K562 (cell line): Measurements from ENCODE around the gene TASP1.

Experiments
- ATF1 ChIP-seq, 2 experiments: fragments of 450-650 bp in 1 of 2; IDR thresholded peaks; 2 replicates each; pipeline ENCODE4 v1.6.1; 2016; ENCODE audit warnings: missing compliant biosample characterization in 1 of 2, missing genetic modification characterization in 1 of 2
- BRCA1 ChIP-seq, 2 experiments: fragments of 450-650 bp in 1 of 2; sonication (generic) in 1 of 2; formaldehyde crosslinking in 1 of 2; IDR thresholded peaks; 2 replicates each; pipeline versions ENCODE4 v1.5.0 to v1.6.1; 2017 to 2020; ENCODE audit warnings: mild to moderate bottlenecking in 1 of 2, missing genetic modification reagents in 1 of 2
- CREB1 ChIP-seq, 2 experiments: sonication (generic) in 1 of 2; formaldehyde crosslinking in 1 of 2; IDR thresholded peaks; 2 replicates each; pipeline versions ENCODE4 v1.6.1 to v1.8.0; 2012 to 2022; ENCODE audit warnings: inconsistent platforms in 1 of 2, mild to moderate bottlenecking in 1 of 2, missing genetic modification reagents in 1 of 2, moderate library complexity in 1 of 2
- CTCF ChIP-seq, 3 experiments: IDR thresholded peaks in 2 of 3; conservative IDR thresholded peaks in 1 of 3; 2 replicates each; pipeline ENCODE4 v1.5.1; 2011 to 2012; ENCODE audit warnings: low read length in 3 of 3, mild to moderate bottlenecking in 3 of 3, control low read depth in 2 of 3, improper control_type of control experiment in 1 of 3, inconsistent platforms in 1 of 3, low read depth in 1 of 3, mixed read lengths in 1 of 3, moderate library complexity in 1 of 3; ENCODE audit not compliant: insufficient read depth in 2 of 3
- EP300 ChIP-seq: IDR thresholded peaks from 2 replicates; pipeline ENCODE4 v1.6.1; 2012; ENCODE audit warnings: low read length, improper control_type of control experiment
- FOS ChIP-seq: IDR thresholded peaks from 3 replicates; pipeline ENCODE4 v1.6.1; 2011; ENCODE audit not compliant: insufficient read length; ENCODE audit errors: extremely low read depth
- HMG20B ChIP-seq: fragments of 250-450 bp; sonication (Bioruptor Pico); IDR thresholded peaks from 2 replicates; pipeline ENCODE4 v1.5.0; 2021; ENCODE audit warnings: mild to moderate bottlenecking
- IRF2 ChIP-seq: sonication (generic); formaldehyde crosslinking; IDR thresholded peaks from 2 replicates; pipeline ENCODE4 v1.8.1; 2022; ENCODE audit warnings: mild to moderate bottlenecking, missing genetic modification reagents
- MTA3 ChIP-seq: fragments of 450-650 bp; formaldehyde crosslinking; IDR thresholded peaks from 2 replicates; pipeline ENCODE4 v1.6.1; 2017; ENCODE audit warnings: mild to moderate bottlenecking, borderline replicate concordance
- RERE ChIP-seq: sonication (generic); formaldehyde crosslinking; IDR thresholded peaks from 2 replicates; pipeline ENCODE4 v1.8.0; 2023; ENCODE audit warnings: missing genetic modification reagents, mild to moderate bottlenecking, borderline replicate concordance
- TOE1 ChIP-seq, 2 experiments: fragments of 450-650 bp in 1 of 2; sonication (generic) in 1 of 2; formaldehyde crosslinking in 1 of 2; IDR thresholded peaks; 2 replicates each; pipeline versions ENCODE4 v1.7.1 to v1.8.0; 2016 to 2022; ENCODE audit warnings: borderline replicate concordance in 2 of 2, mild to moderate bottlenecking in 2 of 2, antibody characterized with exemption in 1 of 2, inconsistent platforms in 1 of 2, low read depth in 1 of 2, missing genetic modification reagents in 1 of 2, moderate library complexity in 1 of 2
- U2AF1 ChIP-seq: fragments of 200-400 bp; formaldehyde crosslinking; optimal IDR thresholded peaks from 2 replicates; pipeline ENCODE3; 2017; ENCODE audit warnings: mild to moderate bottlenecking, low read depth, low read length, moderate library complexity
- TF ChIP-seq, protein P1 (sequence below): sonication (generic); formaldehyde crosslinking; IDR thresholded peaks from 2 replicates; pipeline ENCODE4 v1.9.0; 2022; ENCODE audit warnings: mild to moderate bottlenecking, missing genetic modification reagents
- TF ChIP-seq, protein P2 (sequence below): fragments of 250-450 bp; sonication (Bioruptor Pico); IDR thresholded peaks from 2 replicates; pipeline ENCODE4 v1.5.0; 2021

DNA sequence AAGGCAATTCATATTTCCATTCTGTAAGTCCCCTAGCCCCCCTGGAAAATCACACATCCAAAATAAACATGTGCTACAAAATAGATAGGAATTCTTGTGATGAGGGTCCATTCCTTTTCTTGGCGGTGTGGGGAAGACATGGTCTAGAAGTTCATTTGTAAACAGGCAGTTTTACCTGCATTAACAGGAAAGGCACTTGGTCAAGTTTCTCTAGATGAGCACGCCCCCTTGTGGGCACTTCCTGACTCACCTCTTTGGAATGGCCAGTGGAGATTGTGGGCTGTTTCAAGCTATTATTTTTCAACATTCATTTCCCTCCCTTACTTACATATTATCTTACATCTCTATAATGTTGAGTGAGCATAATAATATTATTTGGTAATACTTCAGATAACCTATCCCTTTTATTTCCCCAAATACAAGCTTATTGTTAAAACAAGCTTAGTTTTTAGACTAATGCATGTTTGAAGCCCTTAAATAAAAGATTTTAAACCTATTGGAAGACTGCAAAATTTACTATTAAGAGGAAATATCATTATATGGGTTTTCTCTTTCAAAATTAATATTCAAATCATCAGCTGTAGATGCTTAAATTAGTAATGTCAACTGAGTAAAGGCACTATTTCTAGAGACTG lies 92.1 kb downstream of the TASP1 start:
- no peak for TF ChIP-seq U2AF1
- no peak for TF ChIP-seq MTA3
- TF ChIP-seq ATF1 (CRISPR knock-in tag; IDR thresholded peaks at IDR 0.05): no peak
- TF ChIP-seq ATF1 (tag; IDR thresholded peaks at IDR 0.05): no peak
- no peak for TF ChIP-seq CREB1 (IDR thresholded peaks at IDR 0.05)
- no peak for TF ChIP-seq CREB1 (CRISPR knock-in tag; IDR thresholded peaks at IDR 0.05)
- TF ChIP-seq CTCF (IDR thresholded peaks at IDR 0.05 in 2 of 3, conservative IDR thresholded peaks at IDR 0.05 in 1 of 3; ENCODE audit: insufficient read depth in 2 of 3, low read depth in 1 of 3, low read length in 3 of 3): peak; percentile 58 to 69 (median 64)
- TF ChIP-seq, protein P1, sequence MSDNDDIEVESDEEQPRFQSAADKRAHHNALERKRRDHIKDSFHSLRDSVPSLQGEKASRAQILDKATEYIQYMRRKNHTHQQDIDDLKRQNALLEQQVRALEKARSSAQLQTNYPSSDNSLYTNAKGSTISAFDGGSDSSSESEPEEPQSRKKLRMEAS (CRISPR knock-in tag): no peak
- TF ChIP-seq TOE1 (IDR thresholded peaks at IDR 0.05; ENCODE audit: borderline replicate concordance): no peak
- TF ChIP-seq TOE1 (CRISPR knock-in tag; IDR thresholded peaks at IDR 0.05; ENCODE audit: borderline replicate concordance, low read depth): no peak
- TF ChIP-seq RERE (CRISPR knock-in tag): no peak
- no peak for TF ChIP-seq IRF2 (CRISPR knock-in tag)
- no peak for TF ChIP-seq BRCA1 (IDR thresholded peaks at IDR 0.05)
- TF ChIP-seq BRCA1 (CRISPR knock-in tag; IDR thresholded peaks at IDR 0.05): no peak
- no peak for TF ChIP-seq EP300
- TF ChIP-seq, protein P2, sequence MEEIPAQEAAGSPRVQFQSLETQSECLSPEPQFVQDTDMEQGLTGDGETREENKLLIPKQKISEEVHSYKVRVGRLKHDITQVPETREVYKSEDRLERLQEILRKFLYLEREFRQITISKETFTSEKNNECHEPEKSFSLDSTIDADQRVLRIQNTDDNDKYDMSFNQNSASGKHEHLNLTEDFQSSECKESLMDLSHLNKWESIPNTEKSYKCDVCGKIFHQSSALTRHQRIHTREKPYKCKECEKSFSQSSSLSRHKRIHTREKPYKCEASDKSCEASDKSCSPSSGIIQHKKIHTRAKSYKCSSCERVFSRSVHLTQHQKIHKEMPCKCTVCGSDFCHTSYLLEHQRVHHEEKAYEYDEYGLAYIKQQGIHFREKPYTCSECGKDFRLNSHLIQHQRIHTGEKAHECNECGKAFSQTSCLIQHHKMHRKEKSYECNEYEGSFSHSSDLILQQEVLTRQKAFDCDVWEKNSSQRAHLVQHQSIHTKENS (CRISPR knock-in tag): no peak
- TF ChIP-seq HMG20B (CRISPR knock-in tag): no peak
- no peak for TF ChIP-seq FOS
